Stimulated activated memory B cell treated with anti-CD40 and anti-IgM and Interleukin-4, amounts not matched to agents 10 μg/mL and 1 μg/mL and 100 μg/mL, for 72 hours (primary cell): ENCODE results near the gene PBX1.

ENCODE experiments used
- ATAC-seq: fragments of 150-1000 bp; cut with Tn5 transposase; 2 replicates; pipeline ENCODE4 v1.10.0; 2021
- H3K27ac Mint-ChIP-seq: one replicate; pipeline ENCODE4 v1.8.0; 2022; ENCODE audit warnings: mild to moderate bottlenecking, mixed read lengths
- H3K27me3 Mint-ChIP-seq: one replicate; pipeline ENCODE4 v1.8.0; 2022; ENCODE audit warnings: mixed read lengths
- H3K36me3 Mint-ChIP-seq: one replicate; pipeline ENCODE4 v1.8.0; 2022; ENCODE audit warnings: mixed read lengths
- H3K4me1 Mint-ChIP-seq: one replicate; pipeline ENCODE4 v1.8.0; 2022; ENCODE audit warnings: mixed read lengths
- H3K4me3 Mint-ChIP-seq: one replicate; pipeline ENCODE4 v1.8.0; 2022; ENCODE audit warnings: mild to moderate bottlenecking, moderate library complexity, mixed read lengths
- H3K9me3 Mint-ChIP-seq: one replicate; pipeline ENCODE4 v1.8.0; 2022; ENCODE audit warnings: mixed read lengths

The PBX1 gene

GRCh38 chr1:164823486-164824279, 264.7 kb downstream of the PBX1 start:
- H3K27me3 Mint-ChIP-seq = no peaks in the 10 kb centered on the region
- H3K4me1 Mint-ChIP-seq = no peaks in the 10 kb centered on the region
- no peak overlapping the region for H3K4me3 Mint-ChIP-seq
- no peak for ATAC-seq
- H3K36me3 Mint-ChIP-seq = no peaks in the 10 kb centered on the region
- H3K27ac Mint-ChIP-seq = no peak overlapping the region
- no peaks in the 10 kb centered on the region for H3K9me3 Mint-ChIP-seq

DNA sequence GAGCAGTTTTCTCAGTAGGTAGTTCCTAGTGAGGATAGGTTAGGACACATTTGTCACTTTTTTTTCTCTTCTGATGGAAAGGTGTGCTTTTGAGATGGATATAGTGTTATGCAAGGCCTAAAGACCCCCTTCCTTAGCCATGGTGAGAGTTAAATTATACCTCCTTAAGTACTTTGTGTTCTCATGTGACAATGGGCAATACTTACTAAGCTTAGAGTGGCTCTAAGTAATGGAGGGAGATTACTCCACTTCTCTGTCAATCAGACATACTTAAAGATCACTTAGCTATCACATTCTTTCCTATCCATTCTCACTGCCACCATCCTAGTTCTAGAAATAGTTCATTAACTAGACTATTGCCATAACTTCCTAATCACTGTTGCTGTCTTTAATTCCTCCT, 265.6 kb downstream of the PBX1 start:
- Mint-ChIP-seq H3K4me3 (no peak overlapping the region), H3K27me3 (no peaks in the 10 kb centered on the region), H3K27ac (no peak overlapping the region), H3K9me3 (no peaks in the 10 kb centered on the region), H3K4me1 (no peaks in the 10 kb centered on the region), H3K36me3 (no peaks in the 10 kb centered on the region)
- no peak for ATAC-seq

DNA sequence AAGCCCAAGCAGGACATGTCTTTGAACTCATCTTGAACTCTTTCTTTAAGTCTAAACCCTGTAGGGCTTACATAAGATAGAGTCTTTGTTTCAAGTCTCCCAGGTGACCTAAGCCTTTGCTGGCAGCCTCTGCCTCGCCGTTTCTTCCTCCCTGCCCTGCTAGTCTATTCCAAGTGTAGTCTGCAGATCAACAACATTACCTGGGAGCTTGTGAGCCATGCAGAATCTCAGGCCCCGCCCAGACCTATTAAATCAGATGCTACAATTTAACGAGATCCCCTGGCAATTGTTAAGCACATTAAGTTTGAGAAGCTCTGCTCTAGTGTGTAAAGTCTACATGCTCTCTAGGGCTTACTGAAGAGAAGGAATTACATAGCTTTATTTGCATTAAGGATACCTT, 271.6 kb downstream of the PBX1 start:
- no peak overlapping the region for H3K4me3 Mint-ChIP-seq
- no peaks in the 10 kb centered on the region for H3K36me3 Mint-ChIP-seq
- H3K27ac Mint-ChIP-seq = no peak overlapping the region
- no peaks in the 10 kb centered on the region for H3K9me3 Mint-ChIP-seq
- H3K27me3 Mint-ChIP-seq = no peaks in the 10 kb centered on the region
- no peaks in the 10 kb centered on the region for H3K4me1 Mint-ChIP-seq
- ATAC-seq = no peak

DNA sequence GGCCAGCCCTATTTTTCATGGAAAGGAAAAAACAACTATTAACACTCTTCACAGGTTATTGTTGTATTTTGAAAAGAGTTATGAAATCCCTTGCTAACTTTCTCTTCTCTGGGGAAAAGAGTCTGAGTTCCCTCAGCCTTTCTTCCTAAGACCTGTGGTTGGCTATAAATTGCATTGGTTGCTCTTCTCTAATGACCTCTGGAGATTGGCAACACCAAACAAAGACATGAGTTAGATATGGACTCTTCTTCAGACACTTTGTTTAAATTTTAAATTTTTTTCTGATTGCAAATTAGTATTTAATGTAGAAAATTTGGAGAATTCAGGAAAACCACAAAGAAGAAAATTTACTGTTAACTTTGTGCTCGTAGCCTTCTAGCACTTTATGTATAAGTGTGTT, 275.7 kb downstream of the PBX1 start:
- Mint-ChIP-seq H3K27me3 (no peaks in the 10 kb centered on the region), H3K4me3 (no peak overlapping the region), H3K9me3 (no peaks in the 10 kb centered on the region), H3K36me3 (no peaks in the 10 kb centered on the region), H3K27ac (no peak overlapping the region), H3K4me1 (no peaks in the 10 kb centered on the region)
- no peak for ATAC-seq

DNA sequence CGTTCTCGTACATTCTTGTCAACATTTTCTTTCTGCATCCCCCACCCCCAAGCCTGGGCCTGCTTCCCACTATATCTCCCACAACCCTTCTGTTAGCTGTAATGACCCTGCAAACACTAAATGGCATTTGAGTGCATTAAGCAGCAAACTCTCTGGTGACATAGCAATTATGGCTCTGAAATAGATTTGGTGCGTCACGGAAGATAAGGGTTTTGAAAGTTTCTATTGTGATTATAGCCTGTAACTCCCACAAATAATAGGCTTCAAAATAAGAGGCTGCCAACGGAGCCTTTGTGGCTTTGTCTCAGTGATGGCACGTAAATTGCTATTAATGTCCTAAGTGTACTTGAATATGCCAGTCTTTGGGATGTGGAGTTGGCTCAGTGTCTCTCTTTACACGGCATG, 277.6 kb downstream of the PBX1 start:
- Mint-ChIP-seq H3K36me3 (no peaks in the 10 kb centered on the region), H3K4me1 (no peaks in the 10 kb centered on the region), H3K27me3 (no peaks in the 10 kb centered on the region), H3K27ac (no peak overlapping the region), H3K4me3 (no peak overlapping the region), H3K9me3 (no peaks in the 10 kb centered on the region)
- ATAC-seq = no peak

GRCh38 chr1:164838786-164839185, 279.8 kb downstream of the PBX1 start:
- Mint-ChIP-seq H3K36me3 (no peaks in the 10 kb centered on the region), H3K4me1 (no peaks in the 10 kb centered on the region), H3K27ac (no peak overlapping the region), H3K4me3 (no peak overlapping the region), H3K27me3 (no peaks in the 10 kb centered on the region), H3K9me3 (no peaks in the 10 kb centered on the region)
- no peak for ATAC-seq

DNA sequence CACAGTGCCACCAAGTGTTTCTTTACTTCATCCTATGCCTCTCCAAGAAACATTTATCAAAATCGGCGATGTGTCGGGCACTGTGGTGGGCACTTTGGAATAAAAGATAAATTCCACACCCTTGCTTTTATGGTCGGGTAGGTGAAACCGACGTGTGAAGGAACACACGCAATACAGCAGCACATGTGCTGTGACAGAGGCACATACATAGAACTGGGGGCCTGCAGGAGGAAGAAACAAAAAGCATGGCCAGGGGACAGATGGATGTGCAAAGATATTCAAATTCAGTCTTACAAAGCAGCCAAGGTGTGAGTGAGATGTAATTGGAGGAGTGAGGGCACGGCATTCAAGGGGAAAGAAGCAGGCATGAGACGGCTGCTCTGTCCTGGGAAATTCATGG, 282.0 kb downstream of the PBX1 start:
- Mint-ChIP-seq H3K4me3 (no peak overlapping the region), H3K27ac (no peak overlapping the region), H3K27me3 (no peaks in the 10 kb centered on the region), H3K36me3 (no peaks in the 10 kb centered on the region), H3K4me1 (no peaks in the 10 kb centered on the region), H3K9me3 (no peaks in the 10 kb centered on the region)
- no peak for ATAC-seq

DNA sequence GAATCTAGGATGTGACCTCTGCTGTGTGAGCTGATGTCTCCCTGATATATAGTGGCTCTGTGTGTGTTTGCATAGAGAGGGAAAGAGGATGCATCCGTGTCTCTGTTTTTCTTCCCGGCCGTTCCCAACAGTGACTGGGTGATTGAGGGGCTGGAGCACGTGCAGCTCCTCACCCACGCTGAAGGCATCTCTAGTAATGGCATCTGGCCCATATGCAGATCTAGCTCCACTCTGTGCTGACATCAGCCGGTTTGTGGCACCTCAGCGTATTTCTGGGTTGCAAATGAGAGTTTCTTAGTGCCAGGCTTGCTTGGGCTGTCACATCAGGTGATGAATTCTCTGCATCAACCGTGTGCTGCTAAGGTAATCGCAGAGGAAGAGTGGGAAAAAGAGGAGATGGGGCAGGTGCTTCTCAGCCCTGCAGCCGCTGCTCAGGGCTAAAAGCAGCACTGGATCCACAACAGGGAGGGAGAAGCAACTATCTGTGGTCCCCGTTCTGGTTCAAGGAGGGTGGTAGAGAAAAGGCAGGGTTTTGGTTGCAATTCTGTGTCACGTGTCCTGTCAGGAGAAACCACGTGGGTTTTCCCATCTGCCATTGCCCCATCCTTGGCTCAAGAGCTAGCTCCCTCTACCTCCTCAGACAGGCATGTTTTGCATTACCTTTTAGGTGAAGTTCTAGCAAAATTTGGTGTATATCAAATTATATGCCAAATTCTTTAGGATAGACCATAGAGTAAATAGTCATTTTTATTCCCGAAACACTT, 282.9 kb downstream of the PBX1 start:
- no peaks in the 10 kb centered on the region for H3K4me1 Mint-ChIP-seq

DNA sequence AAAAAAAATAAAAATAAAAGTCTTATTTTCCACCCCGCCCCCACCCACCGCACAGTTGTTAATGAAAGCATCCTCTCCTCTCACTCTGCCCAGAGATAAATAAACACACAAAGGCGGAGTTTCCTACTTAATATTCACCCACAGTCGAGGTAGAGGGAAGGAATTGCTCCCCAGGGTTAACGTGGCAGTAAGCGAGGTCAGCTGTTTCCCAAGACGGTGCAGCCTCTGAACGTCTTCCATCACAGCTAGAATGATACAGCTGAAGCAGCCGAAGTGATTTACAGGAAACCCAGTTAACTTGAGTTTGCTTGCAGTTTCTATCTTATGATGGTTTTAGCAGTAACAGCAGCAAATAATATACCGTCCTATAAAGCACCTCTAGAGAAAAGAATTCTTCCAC, 283.9 kb downstream of the PBX1 start:
- no peak for ATAC-seq
- Mint-ChIP-seq H3K4me1 (no peaks in the 10 kb centered on the region), H3K36me3 (no peaks in the 10 kb centered on the region), H3K27ac (no peak overlapping the region), H3K27me3 (no peaks in the 10 kb centered on the region), H3K9me3 (no peaks in the 10 kb centered on the region), H3K4me3 (no peak overlapping the region)

More for the DNA sequence above, 282.9 kb downstream of the PBX1 start:
- Mint-ChIP-seq H3K9me3 (no peaks in the 10 kb centered on the region), H3K27me3 (no peaks in the 10 kb centered on the region), H3K36me3 (no peaks in the 10 kb centered on the region), H3K27ac (no peak overlapping the region), H3K4me3 (no peak overlapping the region)
- ATAC-seq = no peak

GRCh38 chr1:164843743-164844500, 284.9 kb downstream of the PBX1 start:
- no peaks in the 10 kb centered on the region for H3K4me1 Mint-ChIP-seq
- no peak overlapping the region for H3K27ac Mint-ChIP-seq
- no peak overlapping the region for H3K4me3 Mint-ChIP-seq
- no peak for ATAC-seq
- H3K36me3 Mint-ChIP-seq = no peaks in the 10 kb centered on the region
- H3K27me3 Mint-ChIP-seq = no peaks in the 10 kb centered on the region
- H3K9me3 Mint-ChIP-seq = no peaks in the 10 kb centered on the region

DNA sequence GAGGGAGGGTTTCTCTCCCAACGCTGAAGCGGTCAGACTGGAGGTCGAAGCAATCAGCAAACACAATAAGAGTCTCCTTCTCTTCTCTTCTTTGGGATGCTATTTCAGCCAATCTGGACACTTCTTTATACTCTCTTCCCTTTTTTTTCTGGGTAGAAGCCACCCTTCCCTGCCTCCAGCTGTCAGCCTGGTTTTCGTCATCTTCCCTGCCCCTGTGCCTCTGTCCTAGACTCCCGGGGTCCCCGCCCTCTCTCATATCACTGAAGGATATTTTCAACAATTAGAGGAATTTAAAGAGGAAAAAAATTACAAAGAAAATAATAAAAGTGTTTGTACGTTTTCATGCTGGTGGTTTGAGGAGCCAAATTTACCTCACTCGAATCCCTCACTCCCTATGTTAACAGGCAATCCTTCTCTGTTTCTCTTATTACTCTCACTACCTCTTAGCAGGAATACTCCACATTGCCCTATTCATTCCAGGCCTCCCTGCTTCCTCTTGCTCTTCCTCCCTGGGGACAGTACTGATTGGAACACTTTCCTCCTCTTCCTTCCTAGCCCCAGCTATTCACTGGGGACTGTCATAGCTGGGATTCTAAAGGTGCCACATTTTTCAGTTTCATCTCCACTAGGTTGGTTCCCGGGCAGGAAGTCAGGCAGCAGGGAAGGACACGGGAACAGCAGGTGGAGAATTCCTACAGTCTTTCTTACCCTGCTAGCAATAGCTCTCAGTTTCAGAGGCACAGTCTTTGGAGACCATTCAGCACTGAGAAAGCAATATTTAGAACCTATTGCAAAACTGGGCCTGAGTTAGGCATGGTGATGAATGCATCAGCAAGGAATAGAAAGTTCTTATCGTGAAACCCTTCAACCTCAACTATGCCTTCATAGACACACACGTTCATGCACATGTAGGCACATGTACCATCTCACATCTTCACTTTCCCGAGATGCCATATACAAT, 288.0 kb downstream of the PBX1 start:
- Mint-ChIP-seq H3K36me3 (no peaks in the 10 kb centered on the region), H3K27ac (no peak overlapping the region), H3K9me3 (no peaks in the 10 kb centered on the region), H3K4me3 (no peak overlapping the region), H3K4me1 (no peaks in the 10 kb centered on the region), H3K27me3 (no peaks in the 10 kb centered on the region)
- no peak for ATAC-seq

- ATAC-seq = no peak
- Mint-ChIP-seq H3K9me3 (no peaks in the 10 kb centered on the region), H3K27ac (no peak overlapping the region), H3K4me3 (no peak overlapping the region), H3K36me3 (no peaks in the 10 kb centered on the region), H3K4me1 (no peaks in the 10 kb centered on the region), H3K27me3 (no peaks in the 10 kb centered on the region)
These were observed 294.2 kb downstream of the PBX1 start for GRCh38 chr1:164853146-164853545.

DNA sequence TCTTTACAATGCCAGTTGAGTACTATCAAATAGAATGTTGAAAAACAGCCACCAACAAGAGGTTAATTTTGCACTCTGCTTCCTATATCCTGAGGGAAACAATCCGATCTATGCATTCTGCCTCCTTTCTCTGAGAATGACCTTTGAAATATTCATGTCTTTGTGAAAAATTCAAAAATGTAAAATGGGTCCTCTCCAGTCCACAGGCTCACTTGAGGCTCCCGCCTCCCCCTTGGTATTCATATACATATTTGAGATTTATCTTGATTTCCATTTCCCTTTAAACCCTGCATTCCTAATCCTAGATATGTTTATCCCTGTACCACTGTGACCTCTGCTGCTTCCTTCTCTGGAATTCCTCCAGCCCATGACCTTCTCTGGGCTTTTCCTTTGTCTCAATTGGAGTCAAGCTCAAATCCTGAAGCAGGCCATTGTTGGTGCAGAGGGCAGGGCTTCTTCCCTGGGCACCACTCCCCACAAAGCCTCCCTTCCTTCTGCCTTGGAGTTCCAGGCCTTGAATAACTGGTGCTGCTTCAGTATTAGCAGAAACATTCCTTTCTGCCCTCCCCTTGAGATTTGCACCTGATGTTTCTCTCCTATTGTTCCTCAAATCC, 296.8 kb downstream of the PBX1 start:
- Mint-ChIP-seq H3K27ac (no peak overlapping the region), H3K4me3 (no peak overlapping the region), H3K27me3 (no peaks in the 10 kb centered on the region), H3K36me3 (no peaks in the 10 kb centered on the region), H3K4me1 (no peaks in the 10 kb centered on the region), H3K9me3 (peaks cover 3% of the 10 kb centered on the region)
- ATAC-seq = no peak

- Mint-ChIP-seq H3K4me3 (no peak overlapping the region), H3K27ac (no peak overlapping the region), H3K36me3 (no peaks in the 10 kb centered on the region), H3K9me3 (peaks cover 4% of the 10 kb centered on the region), H3K27me3 (no peaks in the 10 kb centered on the region), H3K4me1 (no peaks in the 10 kb centered on the region)
- ATAC-seq = no peak
These were observed 297.4 kb downstream of the PBX1 start for GRCh38 chr1:164856381-164856780.
